ENCODE data around the gene OASL.
"Not testable (repeated sequence)": the region's sequence is repeated elsewhere in the genome, so short reads cannot be mapped to it uniquely, and the experiment has no call there.

The OASL gene

GRCh38 chr12:121038861-121039668 is at the start of gene OASL:
Gene OASL, minus strand, starts transcription at chr12:121039246. Its CDS starts 275 bp downstream, at chr12:121038971.
- peak; percentile 35 to 53 for DNase-seq

- DNase-seq, result peak in 1 of 2 donors; percentile 9
These were observed 49.1 kb upstream of the OASL start for GRCh38 chr12:121088195-121088585.

GRCh38 chr12:121087467-121088194 is 48.6 kb upstream of the OASL start:
- peak in 1 of 2 donors; percentile 11 for DNase-seq

- peak in 1 of 2 donors; percentile 13 for DNase-seq
These were observed 47.8 kb upstream of the OASL start for GRCh38 chr12:121086781-121087295.

- DNase-seq, result peak in 1 of 2 donors; percentile 13
These were observed 46.7 kb upstream of the OASL start for GRCh38 chr12:121085506-121086353.

GRCh38 chr12:121085069-121085468 is 46.0 kb upstream of the OASL start:
- peak in 1 of 2 donors; percentile 4 for DNase-seq

- peak in 1 of 2 donors; percentile 6 for DNase-seq
These were observed 45.2 kb upstream of the OASL start for GRCh38 chr12:121084229-121084628.

- no peak for DNase-seq
These were observed 41.9 kb upstream of the OASL start for GRCh38 chr12:121080909-121081308.

- peak in 1 of 2 donors; percentile 14 for DNase-seq
These were observed 40.8 kb upstream of the OASL start for GRCh38 chr12:121079736-121080272.

- DNase-seq, result not testable (repeated sequence)
These were observed 38.4 kb upstream of the OASL start for GRCh38 chr12:121077440-121077839.

GRCh38 chr12:121075911-121076310 is 36.9 kb upstream of the OASL start:
- not testable (repeated sequence) for DNase-seq

- DNase-seq, result no peak
These were observed 33.1 kb upstream of the OASL start for GRCh38 chr12:121072147-121072546.

GRCh38 chr12:121069206-121069605 is 30.2 kb upstream of the OASL start:
- no peak for DNase-seq

- DNase-seq, result no peak
These were observed 26.3 kb upstream of the OASL start for GRCh38 chr12:121065345-121065744.

GRCh38 chr12:121064586-121064985 is 25.5 kb upstream of the OASL start:
- DNase-seq, result peak in 1 of 2 donors; percentile 7

- peak in 1 of 2 donors; percentile 5 for DNase-seq
These were observed 25.1 kb upstream of the OASL start for GRCh38 chr12:121064116-121064515.

- peak in 1 of 2 donors; percentile 13 for DNase-seq
These were observed 23.5 kb upstream of the OASL start for GRCh38 chr12:121062391-121063045.

GRCh38 chr12:121061831-121062230 is 22.8 kb upstream of the OASL start:
- DNase-seq, result no peak

- peak; percentile 27 to 47 for DNase-seq
These were observed 21.3 kb upstream of the OASL start for GRCh38 chr12:121060149-121061001.

GRCh38 chr12:121059031-121059898 is 20.2 kb upstream of the OASL start:
- DNase-seq, result peak in 1 of 2 donors; percentile 15
